ENCODE data around the gene ABCC1.

ABCC1 gene

GRCh38 chr16:16045879-16046278 lies 96.5 kb downstream of the ABCC1 start:
- TF ChIP-seq ZNF384 (IDR thresholded peaks at IDR 0.05), result no peak
- no peak for TF ChIP-seq FOXK2 (IDR thresholded peaks at IDR 0.05)
- CTCF ChIA-PET, result interaction anchor here (1.2 to 1.6 kb wide), 2 partner anchors 79 to 171 kb away, joined by 3 read pairs; no protein-coding TSS in a partner anchor
- peak; percentile 30 for DNase-seq (ENCODE audit: extremely low spot score)
- POLR2A ChIA-PET, result no interaction called here

GRCh38 chr16:16047761-16048160 lies 98.3 kb downstream of the ABCC1 start:
- no peak for DNase-seq (ENCODE audit: extremely low spot score)
- POLR2A ChIA-PET, result no interaction called here
- CTCF ChIA-PET, result no interaction called here
- TF ChIP-seq ELF4 (IDR thresholded peaks at IDR 0.05), result no peak
- no peak for TF ChIP-seq FOXA1 (IDR thresholded peaks at IDR 0.05)
- no peak for TF ChIP-seq CTBP1 (IDR thresholded peaks at IDR 0.05; ENCODE audit: borderline replicate concordance)
- no peak for TF ChIP-seq L3MBTL2 (conservative IDR thresholded peaks at IDR 0.05)

- CTCF ChIA-PET, result no interaction called here
- POLR2A ChIA-PET, result no interaction called here
- no peak for TF ChIP-seq BHLHE40 (IDR thresholded peaks at IDR 0.05; ENCODE audit: borderline replicate concordance)
- no peak for TF ChIP-seq ZNF384 (IDR thresholded peaks at IDR 0.05)
- TF ChIP-seq SP1 (IDR thresholded peaks at IDR 0.05), result no peak
- peak; percentile 91 for TF ChIP-seq PKNOX1 (IDR thresholded peaks at IDR 0.05)
- no peak for DNase-seq (ENCODE audit: extremely low spot score)
Observed at GRCh38 chr16:16048904-16049582, 99.6 kb downstream of the ABCC1 start.

DNA sequence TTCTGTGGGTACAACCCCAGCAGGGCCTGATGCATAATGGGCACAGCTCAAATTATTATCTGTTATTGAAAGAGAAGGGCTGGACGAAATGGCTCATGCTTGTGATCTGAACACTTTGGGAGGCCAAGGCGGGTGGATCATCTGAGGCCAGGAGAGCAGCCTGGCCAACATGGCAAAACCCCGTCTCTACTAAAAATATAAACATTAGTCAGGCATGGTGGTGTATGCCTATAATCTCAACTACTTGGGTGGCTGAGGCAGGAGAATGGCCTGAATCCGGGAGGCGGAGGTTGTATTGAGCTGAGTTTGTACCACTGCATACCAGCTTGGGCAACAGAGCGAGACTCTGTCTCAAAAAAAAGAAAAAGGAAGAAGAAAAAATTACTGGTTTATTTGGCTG lies 100.7 kb downstream of the ABCC1 start:
- DNase-seq (ENCODE audit: extremely low spot score), result no peak
- ChIA-PET POLR2A (no interaction called here), CTCF (no interaction called here)
- no peak for TF ChIP-seq FOXA1 (IDR thresholded peaks at IDR 0.05)
- no peak for TF ChIP-seq BHLHE40 (IDR thresholded peaks at IDR 0.05; ENCODE audit: borderline replicate concordance)
- no peak for TF ChIP-seq CTBP1 (IDR thresholded peaks at IDR 0.05; ENCODE audit: borderline replicate concordance)
- TF ChIP-seq SP1 (IDR thresholded peaks at IDR 0.05), result no peak
- TF ChIP-seq LEF1 (IDR thresholded peaks at IDR 0.05; ENCODE audit: borderline replicate concordance), result no peak
- no peak for TF ChIP-seq NFRKB (IDR thresholded peaks at IDR 0.05)
- TF ChIP-seq L3MBTL2 (conservative IDR thresholded peaks at IDR 0.05), result no peak
- no peak for TF ChIP-seq FOXK2 (IDR thresholded peaks at IDR 0.05)
- TF ChIP-seq HDGF (IDR thresholded peaks at IDR 0.05; ENCODE audit: borderline replicate concordance), result no peak
- no peak for TF ChIP-seq ELF4 (IDR thresholded peaks at IDR 0.05)
- no peak for TF ChIP-seq ARNT (IDR thresholded peaks at IDR 0.05)
- TF ChIP-seq FOXM1 (IDR thresholded peaks at IDR 0.05; ENCODE audit: borderline replicate concordance), result no peak
- TF ChIP-seq TARDBP (IDR thresholded peaks at IDR 0.05), result no peak
- TF ChIP-seq PKNOX1 (IDR thresholded peaks at IDR 0.05), result no peak
- no peak for TF ChIP-seq SUZ12 (IDR thresholded peaks at IDR 0.05)

DNA sequence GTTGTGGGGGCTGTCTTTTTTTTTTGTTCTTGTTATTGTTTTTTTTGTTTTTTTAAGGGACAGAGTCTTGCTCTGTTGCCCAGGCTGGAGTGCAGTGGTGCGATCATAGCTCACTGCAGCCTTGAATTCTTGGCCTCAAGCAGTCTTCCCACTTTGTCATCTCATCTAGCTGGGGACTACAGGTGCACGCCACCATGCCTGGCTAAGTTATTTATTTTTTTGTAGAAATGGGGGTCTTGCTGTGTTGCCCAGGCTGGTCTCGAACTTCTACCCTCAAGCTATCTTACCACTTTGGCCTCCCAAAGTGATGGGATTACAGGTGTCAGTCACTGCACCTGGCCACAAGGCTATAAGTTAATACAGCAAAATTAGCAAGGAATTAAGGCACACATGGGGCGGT lies 101.7 kb downstream of the ABCC1 start:
- DNase-seq (ENCODE audit: extremely low spot score), result no peak
- ChIA-PET POLR2A (no interaction called here), CTCF (no interaction called here)
- no peak for TF ChIP-seq FOXK2 (IDR thresholded peaks at IDR 0.05)
- no peak for TF ChIP-seq FOXM1 (IDR thresholded peaks at IDR 0.05; ENCODE audit: borderline replicate concordance)
- no peak for TF ChIP-seq CTBP1 (IDR thresholded peaks at IDR 0.05; ENCODE audit: borderline replicate concordance)
- no peak for TF ChIP-seq PKNOX1 (IDR thresholded peaks at IDR 0.05)
- no peak for TF ChIP-seq ARNT (IDR thresholded peaks at IDR 0.05)
- no peak for TF ChIP-seq ELF4 (IDR thresholded peaks at IDR 0.05)
- no peak for TF ChIP-seq ZNF384 (IDR thresholded peaks at IDR 0.05)
- TF ChIP-seq LEF1 (IDR thresholded peaks at IDR 0.05; ENCODE audit: borderline replicate concordance), result no peak
- TF ChIP-seq BHLHE40 (IDR thresholded peaks at IDR 0.05; ENCODE audit: borderline replicate concordance), result no peak
- TF ChIP-seq NFRKB (IDR thresholded peaks at IDR 0.05), result no peak
- TF ChIP-seq TARDBP (IDR thresholded peaks at IDR 0.05), result no peak
- TF ChIP-seq FOXA1 (IDR thresholded peaks at IDR 0.05), result no peak
- TF ChIP-seq L3MBTL2 (conservative IDR thresholded peaks at IDR 0.05), result no peak
- no peak for TF ChIP-seq HDGF (IDR thresholded peaks at IDR 0.05; ENCODE audit: borderline replicate concordance)
- TF ChIP-seq SP1 (IDR thresholded peaks at IDR 0.05), result no peak
- TF ChIP-seq SUZ12 (IDR thresholded peaks at IDR 0.05), result no peak

DNA sequence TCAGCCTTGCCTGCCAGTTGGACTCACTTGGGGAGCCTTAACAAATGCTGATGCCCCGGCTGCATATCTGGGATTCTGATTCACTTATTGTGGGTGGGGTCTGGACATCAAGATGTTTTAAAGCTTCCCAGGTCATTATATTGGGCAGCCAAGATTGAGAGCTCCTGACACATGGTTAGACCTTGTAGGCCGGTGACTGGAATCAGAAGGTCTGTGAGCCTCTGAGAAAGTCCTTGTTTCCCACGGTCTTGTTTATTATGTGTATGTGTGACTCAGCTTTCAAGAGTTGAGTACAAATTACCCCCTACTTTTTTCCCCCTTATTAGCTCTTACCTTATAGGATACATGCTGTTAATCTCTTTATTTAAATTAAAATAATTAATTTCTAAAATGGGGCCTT lies 103.5 kb downstream of the ABCC1 start:
- TF ChIP-seq CTBP1 (IDR thresholded peaks at IDR 0.05; ENCODE audit: borderline replicate concordance) (no peak), ZNF384 (IDR thresholded peaks at IDR 0.05) (no peak), FOXK2 (IDR thresholded peaks at IDR 0.05) (no peak), L3MBTL2 (conservative IDR thresholded peaks at IDR 0.05) (no peak), SUZ12 (IDR thresholded peaks at IDR 0.05) (no peak), LEF1 (IDR thresholded peaks at IDR 0.05; ENCODE audit: borderline replicate concordance) (no peak), TARDBP (IDR thresholded peaks at IDR 0.05) (no peak), ARNT (IDR thresholded peaks at IDR 0.05) (no peak), ELF4 (IDR thresholded peaks at IDR 0.05) (no peak), PKNOX1 (IDR thresholded peaks at IDR 0.05) (no peak), FOXM1 (IDR thresholded peaks at IDR 0.05; ENCODE audit: borderline replicate concordance) (no peak), NFRKB (IDR thresholded peaks at IDR 0.05) (no peak), HDGF (IDR thresholded peaks at IDR 0.05; ENCODE audit: borderline replicate concordance) (no peak), FOXA1 (IDR thresholded peaks at IDR 0.05) (no peak)
- no peak for DNase-seq (ENCODE audit: extremely low spot score)
- ChIA-PET POLR2A (no interaction called here), CTCF (no interaction called here)

All from HEK293T (cell line).